GM12891 (cell line): ENCODE results near the gene SLC12A6.

ENCODE experiments used
- PAX5 ChIP-seq: IDR thresholded peaks from 2 replicates; pipeline ENCODE4 v1.6.1; 2011; ENCODE audit warnings: low read length, moderate library complexity, mild to moderate bottlenecking; ENCODE audit not compliant: insufficient read depth, severe bottlenecking
- POLR2A ChIP-seq: IDR thresholded peaks from 2 replicates; pipeline ENCODE4 v1.6.1; 2011; ENCODE audit warnings: low read depth, low read length, control low read depth
- POLR2AphosphoS5 ChIP-seq: IDR thresholded peaks from 2 replicates; pipeline ENCODE4 v1.6.1; 2011; ENCODE audit warnings: low read depth, low read length, control low read depth
- POU2F2 ChIP-seq: IDR thresholded peaks from 2 replicates; pipeline ENCODE4 v1.6.1; 2011; ENCODE audit warnings: low read depth, mild to moderate bottlenecking, control low read depth, low read length, moderate library complexity
- SPI1 ChIP-seq: IDR thresholded peaks from 2 replicates; pipeline ENCODE4 v1.6.1; 2011; ENCODE audit warnings: low read depth, low read length, control low read depth

DNA sequence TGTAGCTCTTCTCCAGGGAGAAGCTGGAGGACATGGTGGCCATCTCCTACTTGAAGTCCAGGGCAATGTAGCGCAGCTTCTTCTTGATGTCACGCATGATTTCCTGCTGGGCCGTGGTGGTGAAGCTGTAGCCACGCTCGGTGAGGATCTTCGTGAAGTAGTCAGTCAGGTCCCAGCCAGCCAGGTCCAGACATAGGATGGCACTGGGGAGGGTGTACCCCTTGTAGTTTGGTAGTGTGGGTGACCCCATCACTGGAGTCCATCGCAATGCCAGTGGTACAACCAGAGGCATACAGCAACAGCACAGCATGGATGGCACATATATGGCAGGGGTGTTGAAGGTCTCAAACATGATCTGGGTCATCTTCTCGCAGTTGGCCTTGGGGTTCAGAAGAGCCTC is 36.4 kb upstream of the SLC12A6 start:
- TF ChIP-seq POLR2AphosphoS5 (no peak), POLR2A (no peak), POU2F2 (no peak), SPI1 (no peak), PAX5 (no peak)
